ENCODE measurements around the gene NDUFA5.
"Not testable (repeated sequence)": the region's sequence is repeated elsewhere in the genome, so short reads cannot be mapped to it uniquely, and the experiment has no call there.

NDUFA5 gene

GRCh38 chr7:123573341-123573740, 15.7 kb upstream of the NDUFA5 start:
- Mint-ChIP-seq H3K9me3 (no peaks in the 10 kb centered on the region), H3K36me3 (no peaks in the 10 kb centered on the region)
- CTCF ChIA-PET, result interaction anchor here (1.0 kb wide), 1 partner anchor 79 kb away, joined by 3 read pairs; no protein-coding TSS in a partner anchor

DNA sequence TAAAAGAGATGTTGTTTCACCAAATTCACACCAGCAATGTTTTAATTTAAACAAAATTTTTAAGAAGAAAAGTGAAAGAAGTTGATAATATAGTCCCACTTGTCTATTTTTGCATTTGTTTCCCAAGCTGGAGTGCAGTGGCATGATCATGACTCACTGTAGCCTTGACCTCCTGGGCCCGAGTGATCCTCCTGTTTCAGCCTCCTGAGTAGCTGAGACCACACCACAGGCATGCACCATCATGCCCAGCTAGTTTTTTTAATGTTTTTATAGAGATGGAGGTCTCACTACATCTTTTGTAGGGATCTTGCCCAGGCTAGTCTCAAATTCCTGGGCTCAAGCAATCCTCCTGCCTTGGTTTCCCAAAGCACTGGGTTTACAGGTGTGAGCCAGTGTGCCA, 14.1 kb upstream of the NDUFA5 start:
- no peak overlapping the region for H3K4me3 Mint-ChIP-seq
- no peaks in the 10 kb centered on the region for H3K36me3 Mint-ChIP-seq
- CTCF ChIA-PET, result no interaction called here
- DNase-seq, result no peak
- H3K27me3 Mint-ChIP-seq, result peaks cover 4% of the 10 kb centered on the region
- H3K27ac Mint-ChIP-seq, result no peak overlapping the region
- no peaks in the 10 kb centered on the region for H3K9me3 Mint-ChIP-seq
- H3K4me1 Mint-ChIP-seq, result no peaks in the 10 kb centered on the region

More at GRCh38 chr7:123573341-123573740, 15.7 kb upstream of the NDUFA5 start:
- H3K27me3 Mint-ChIP-seq, result peaks cover 4% of the 10 kb centered on the region
- no peaks in the 10 kb centered on the region for H3K4me1 Mint-ChIP-seq
- H3K27ac Mint-ChIP-seq, result no peak overlapping the region
- no peak for DNase-seq
- no peak overlapping the region for H3K4me3 Mint-ChIP-seq

GRCh38 chr7:123571187-123571586, 13.6 kb upstream of the NDUFA5 start:
- Mint-ChIP-seq H3K27me3 (peaks cover 4% of the 10 kb centered on the region), H3K27ac (no peak overlapping the region), H3K36me3 (no peaks in the 10 kb centered on the region), H3K4me3 (no peak overlapping the region), H3K9me3 (no peaks in the 10 kb centered on the region), H3K4me1 (no peaks in the 10 kb centered on the region)
- DNase-seq, result no peak
- CTCF ChIA-PET, result no interaction called here

GRCh38 chr7:123570390-123571182, 13.0 kb upstream of the NDUFA5 start:
- H3K27ac Mint-ChIP-seq, result no peak overlapping the region
- no peak for DNase-seq
- CTCF ChIA-PET, result no interaction called here

DNA sequence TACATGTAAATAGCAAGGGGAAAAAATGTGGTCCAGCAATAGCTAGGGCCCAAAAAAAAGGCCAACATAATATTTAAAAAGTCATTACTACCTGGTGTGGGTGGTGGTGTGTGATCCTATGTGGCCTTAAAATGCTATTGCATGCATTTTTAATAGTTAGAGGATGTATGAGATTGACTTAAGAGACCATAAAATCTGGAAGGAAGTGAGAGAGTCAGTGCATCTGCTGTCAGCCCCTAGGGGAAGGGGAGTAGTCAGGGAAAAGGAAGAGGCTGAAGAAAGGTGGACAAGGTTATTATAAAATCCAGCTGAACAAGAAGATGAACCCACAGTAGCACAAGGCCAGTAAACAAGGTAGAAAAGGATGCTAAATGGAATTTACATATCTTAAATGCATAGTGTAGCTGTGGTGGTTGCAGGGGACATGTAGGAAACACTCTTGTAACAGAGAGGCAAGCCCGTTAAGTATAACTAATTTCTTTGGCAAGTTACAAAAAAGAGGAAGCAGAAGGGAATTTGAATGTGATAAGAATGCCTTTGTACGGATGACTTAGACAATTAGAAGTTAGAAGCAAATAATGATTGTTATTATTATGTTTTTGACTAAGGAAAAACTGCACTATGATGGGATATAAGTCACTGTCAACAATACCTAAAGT, 11.9 kb upstream of the NDUFA5 start:
- Mint-ChIP-seq H3K27ac (no peak overlapping the region), H3K9me3 (no peaks in the 10 kb centered on the region), H3K36me3 (no peaks in the 10 kb centered on the region), H3K27me3 (peaks cover 4% of the 10 kb centered on the region), H3K4me3 (no peak overlapping the region), H3K4me1 (no peaks in the 10 kb centered on the region)
- DNase-seq, result no peak
- CTCF ChIA-PET, result no interaction called here

More at GRCh38 chr7:123570390-123571182, 13.0 kb upstream of the NDUFA5 start:
- Mint-ChIP-seq H3K36me3 (no peaks in the 10 kb centered on the region), H3K4me3 (no peak overlapping the region), H3K27me3 (peaks cover 4% of the 10 kb centered on the region), H3K4me1 (no peaks in the 10 kb centered on the region), H3K9me3 (no peaks in the 10 kb centered on the region)

DNA sequence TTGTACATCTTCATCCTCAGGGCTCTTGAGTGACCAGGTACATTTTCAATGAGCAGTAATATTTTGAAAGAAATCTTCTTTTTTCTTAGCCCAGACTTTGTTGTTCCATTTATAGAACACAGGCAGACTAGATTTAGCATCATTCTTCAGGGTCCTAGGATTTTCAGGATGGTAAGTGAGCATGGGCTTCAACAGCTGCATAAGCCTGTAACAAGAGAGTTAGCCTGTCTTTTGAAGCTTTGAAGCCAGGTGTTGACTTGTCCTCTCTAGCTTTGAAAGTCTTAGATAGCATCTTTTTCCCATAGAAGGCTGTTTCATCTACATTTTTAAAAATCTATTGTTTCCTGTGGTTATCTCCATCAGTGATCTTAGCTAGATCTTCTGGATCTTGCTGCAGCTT, 4.5 kb upstream of the NDUFA5 start:
- peaks cover 9% of the 10 kb centered on the region for H3K27me3 Mint-ChIP-seq
- no peak overlapping the region for H3K4me3 Mint-ChIP-seq
- DNase-seq, result no peak
- CTCF ChIA-PET, result no interaction called here
- H3K27ac Mint-ChIP-seq, result no peak overlapping the region
- H3K36me3 Mint-ChIP-seq, result no peaks in the 10 kb centered on the region
- no peaks in the 10 kb centered on the region for H3K9me3 Mint-ChIP-seq
- H3K4me1 Mint-ChIP-seq, result no peaks in the 10 kb centered on the region

DNA sequence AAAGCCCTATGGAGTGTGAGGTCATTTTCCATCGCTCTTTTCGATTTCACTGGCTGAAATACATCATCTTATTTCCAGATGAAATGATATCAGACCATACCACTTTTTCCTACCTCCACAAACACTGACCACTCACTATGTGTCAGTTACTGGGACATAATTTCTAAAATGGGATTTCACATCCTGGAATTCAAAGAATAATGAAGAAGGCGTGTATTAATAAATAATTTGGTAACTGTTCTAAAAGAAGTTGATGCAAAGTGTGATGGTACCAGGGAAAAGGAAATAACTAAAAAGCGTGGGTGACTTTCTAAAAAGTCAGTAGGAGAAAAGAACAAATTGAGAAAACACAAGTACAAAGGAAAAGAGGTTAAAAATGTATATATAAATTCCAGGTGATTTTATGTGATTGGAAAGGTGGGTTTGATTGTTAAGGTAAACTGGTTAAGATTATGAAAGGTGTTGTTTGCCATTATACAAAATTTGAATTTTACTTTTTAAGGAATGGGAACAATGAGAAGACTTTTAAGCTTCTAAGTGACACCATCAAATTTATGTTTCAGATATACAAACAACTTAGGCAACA, 764 bp upstream of the NDUFA5 start:
- no peak overlapping the region for H3K27ac Mint-ChIP-seq
- no peaks in the 10 kb centered on the region for H3K9me3 Mint-ChIP-seq

DNA sequence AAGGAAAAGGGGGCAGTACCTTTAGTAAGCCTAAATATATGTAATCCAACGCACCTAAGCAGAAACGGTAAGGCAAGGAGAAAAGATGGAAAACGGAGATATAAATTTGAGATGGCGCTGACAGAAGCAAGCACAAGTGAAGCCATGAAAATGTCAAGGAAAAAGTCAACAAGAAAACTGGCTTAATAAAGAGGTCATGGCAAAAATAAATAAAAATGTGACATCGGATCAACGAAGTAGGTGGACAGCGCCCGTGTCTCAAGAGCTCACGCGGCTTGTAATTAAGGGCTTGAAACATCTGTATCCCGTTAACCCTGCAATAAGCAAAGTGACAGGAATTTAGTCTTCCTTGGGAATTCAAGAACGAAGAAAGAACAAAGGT, 611 bp downstream of the NDUFA5 start:
- CTCF ChIA-PET, result no interaction called here
- peaks cover 1% of the 10 kb centered on the region for H3K9me3 Mint-ChIP-seq
- peaks cover 11% of the 10 kb centered on the region for H3K36me3 Mint-ChIP-seq
- DNase-seq, result no peak
- H3K27ac Mint-ChIP-seq, result no peak overlapping the region
- peaks cover 2% of the 10 kb centered on the region for H3K4me1 Mint-ChIP-seq
- peaks cover 6% of the 10 kb centered on the region for H3K27me3 Mint-ChIP-seq
- H3K4me3 Mint-ChIP-seq, result no peak overlapping the region

More for the DNA sequence above, 764 bp upstream of the NDUFA5 start:
- Mint-ChIP-seq H3K36me3 (no peaks in the 10 kb centered on the region), H3K27me3 (peaks cover 9% of the 10 kb centered on the region), H3K4me3 (no peak overlapping the region), H3K4me1 (peaks cover 2% of the 10 kb centered on the region)
- DNase-seq, result no peak
- CTCF ChIA-PET, result interaction anchor here (1.2 kb wide), 1 partner anchor 313 kb away, joined by 3 read pairs; no protein-coding TSS in a partner anchor

GRCh38 chr7:123555484-123555883, 2.1 kb downstream of the NDUFA5 start:
- no peaks in the 10 kb centered on the region for H3K27me3 Mint-ChIP-seq
- no peak overlapping the region for H3K4me3 Mint-ChIP-seq
- no peak for DNase-seq
- H3K36me3 Mint-ChIP-seq, result peaks cover 11% of the 10 kb centered on the region
- peaks cover 2% of the 10 kb centered on the region for H3K4me1 Mint-ChIP-seq
- CTCF ChIA-PET, result no interaction called here
- H3K27ac Mint-ChIP-seq, result no peak overlapping the region
- H3K9me3 Mint-ChIP-seq, result peaks cover 1% of the 10 kb centered on the region

GRCh38 chr7:123553159-123553558, 4.5 kb downstream of the NDUFA5 start:
- H3K27ac Mint-ChIP-seq, result no peak overlapping the region
- H3K9me3 Mint-ChIP-seq, result peaks cover 1% of the 10 kb centered on the region
- no peaks in the 10 kb centered on the region for H3K27me3 Mint-ChIP-seq
- DNase-seq, result no peak
- H3K4me1 Mint-ChIP-seq, result peaks cover 2% of the 10 kb centered on the region
- CTCF ChIA-PET, result no interaction called here
- peaks cover 24% of the 10 kb centered on the region for H3K36me3 Mint-ChIP-seq
- H3K4me3 Mint-ChIP-seq, result no peak overlapping the region

GRCh38 chr7:123552641-123553040, 5.0 kb downstream of the NDUFA5 start:
- no peak overlapping the region for H3K27ac Mint-ChIP-seq
- CTCF ChIA-PET, result no interaction called here
- peaks cover 2% of the 10 kb centered on the region for H3K4me1 Mint-ChIP-seq
- H3K36me3 Mint-ChIP-seq, result peaks cover 25% of the 10 kb centered on the region
- no peak for DNase-seq
- no peak overlapping the region for H3K4me3 Mint-ChIP-seq
- H3K27me3 Mint-ChIP-seq, result no peaks in the 10 kb centered on the region
- peaks cover 1% of the 10 kb centered on the region for H3K9me3 Mint-ChIP-seq

DNA sequence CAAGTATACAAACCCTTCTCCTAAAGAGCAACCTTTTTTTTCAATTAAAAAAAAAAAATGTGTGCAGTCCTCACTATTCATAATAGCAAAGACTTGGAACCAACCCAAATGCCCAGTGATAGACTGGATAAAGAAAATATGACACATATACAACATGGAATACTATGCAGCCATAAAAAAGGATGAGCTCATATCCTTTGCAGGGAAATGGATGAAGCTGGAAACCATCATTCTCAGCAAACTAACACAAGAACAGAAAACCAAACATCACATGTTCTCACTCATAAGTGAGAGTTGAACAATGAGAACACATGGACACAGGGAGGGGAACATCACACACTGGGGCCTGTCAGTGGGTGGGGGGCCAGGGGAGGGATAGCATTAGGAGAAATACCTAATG, 5.5 kb downstream of the NDUFA5 start:
- peaks cover 28% of the 10 kb centered on the region for H3K36me3 Mint-ChIP-seq
- H3K4me3 Mint-ChIP-seq, H3K27ac Mint-ChIP-seq, DNase-seq, CTCF ChIA-PET, H3K9me3 Mint-ChIP-seq, H3K4me1 Mint-ChIP-seq, H3K27me3 Mint-ChIP-seq: not testable (repeated sequence)

GRCh38 chr7:123548406-123548805, 9.2 kb downstream of the NDUFA5 start:
- CTCF ChIA-PET, result no interaction called here
- DNase-seq, result no peak
- H3K9me3 Mint-ChIP-seq, result peaks cover 1% of the 10 kb centered on the region
- H3K27me3 Mint-ChIP-seq, result no peaks in the 10 kb centered on the region
- no peak overlapping the region for H3K4me3 Mint-ChIP-seq
- no peak overlapping the region for H3K27ac Mint-ChIP-seq
- H3K36me3 Mint-ChIP-seq, result peaks cover 32% of the 10 kb centered on the region
- H3K4me1 Mint-ChIP-seq, result peaks cover 5% of the 10 kb centered on the region

GRCh38 chr7:123539871-123540270, 17.7 kb downstream of the NDUFA5 start:
- Mint-ChIP-seq H3K36me3 (peaks cover 3% of the 10 kb centered on the region), H3K4me1 (peaks cover 7% of the 10 kb centered on the region), H3K4me3 (no peak overlapping the region), H3K9me3 (no peaks in the 10 kb centered on the region), H3K27me3 (peaks cover 2% of the 10 kb centered on the region), H3K27ac (no peak overlapping the region)
- CTCF ChIA-PET, result interaction anchor here (1.4 to 2.6 kb wide), 2 partner anchors 44 to 46 kb away, joined by 4 to 7 read pairs; no protein-coding TSS in a partner anchor
- no peak for DNase-seq

- peaks cover 11% of the 10 kb centered on the region for H3K27me3 Mint-ChIP-seq
- DNase-seq, result no peak
- no peaks in the 10 kb centered on the region for H3K9me3 Mint-ChIP-seq
- CTCF ChIA-PET, result interaction anchor here (1.4 kb wide), 1 partner anchor 43 kb away, joined by 4 read pairs; no protein-coding TSS in a partner anchor
- H3K36me3 Mint-ChIP-seq, result peaks cover 3% of the 10 kb centered on the region
- H3K27ac Mint-ChIP-seq, result no peak overlapping the region
- H3K4me1 Mint-ChIP-seq, result peaks cover 14% of the 10 kb centered on the region
- no peak overlapping the region for H3K4me3 Mint-ChIP-seq
These were observed 18.7 kb downstream of the NDUFA5 start for GRCh38 chr7:123538897-123539296.

Measured in activated naive CD4-positive, alpha-beta T cell treated with anti-CD3 and anti-CD28 coated beads, Interleukin-2, amount 10 ng/mL, durations not matched to agents 7 days and 5 days (primary cell).